B cell (primary cell): ENCODE results near the gene VAV2.
"Not testable (repeated sequence)": the region's sequence is repeated elsewhere in the genome, so short reads cannot be mapped to it uniquely, and the experiment has no call there.

Experiments used
- EZH2 ChIP-seq: IDR thresholded peaks from 2 replicates; pipeline ENCODE4 v1.6.1; 2012; ENCODE audit warnings: borderline replicate concordance, low read depth, mild to moderate bottlenecking, moderate library complexity, low read length; ENCODE audit not compliant: insufficient read depth, poor library complexity, severe bottlenecking
- TF ChIP-seq, protein P1 (sequence below): fragments of 200-600 bp; IDR thresholded peaks from one replicate; pipeline ENCODE4 v1.8.0; 2022; ENCODE audit warnings: antibody characterized with exemption, mild to moderate bottlenecking

DNA sequence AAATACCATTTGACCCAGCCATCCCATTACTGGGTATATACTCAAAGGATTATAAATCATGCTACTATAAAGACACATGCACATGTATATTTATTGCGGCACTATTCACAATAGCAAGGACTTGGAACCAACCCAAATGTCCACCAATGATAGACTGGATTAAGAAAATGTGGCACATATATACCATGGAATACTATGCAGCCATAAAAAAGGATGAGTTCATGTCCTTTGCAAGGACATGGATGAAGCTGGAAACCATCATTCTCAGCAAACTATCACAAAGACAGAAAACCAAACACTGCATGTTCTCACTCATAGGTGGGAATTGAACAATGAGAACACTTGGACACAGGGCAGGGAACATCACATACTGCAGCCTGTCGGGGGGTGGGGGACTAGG lies 68.5 kb downstream of the VAV2 start:
- TF ChIP-seq, protein P1, sequence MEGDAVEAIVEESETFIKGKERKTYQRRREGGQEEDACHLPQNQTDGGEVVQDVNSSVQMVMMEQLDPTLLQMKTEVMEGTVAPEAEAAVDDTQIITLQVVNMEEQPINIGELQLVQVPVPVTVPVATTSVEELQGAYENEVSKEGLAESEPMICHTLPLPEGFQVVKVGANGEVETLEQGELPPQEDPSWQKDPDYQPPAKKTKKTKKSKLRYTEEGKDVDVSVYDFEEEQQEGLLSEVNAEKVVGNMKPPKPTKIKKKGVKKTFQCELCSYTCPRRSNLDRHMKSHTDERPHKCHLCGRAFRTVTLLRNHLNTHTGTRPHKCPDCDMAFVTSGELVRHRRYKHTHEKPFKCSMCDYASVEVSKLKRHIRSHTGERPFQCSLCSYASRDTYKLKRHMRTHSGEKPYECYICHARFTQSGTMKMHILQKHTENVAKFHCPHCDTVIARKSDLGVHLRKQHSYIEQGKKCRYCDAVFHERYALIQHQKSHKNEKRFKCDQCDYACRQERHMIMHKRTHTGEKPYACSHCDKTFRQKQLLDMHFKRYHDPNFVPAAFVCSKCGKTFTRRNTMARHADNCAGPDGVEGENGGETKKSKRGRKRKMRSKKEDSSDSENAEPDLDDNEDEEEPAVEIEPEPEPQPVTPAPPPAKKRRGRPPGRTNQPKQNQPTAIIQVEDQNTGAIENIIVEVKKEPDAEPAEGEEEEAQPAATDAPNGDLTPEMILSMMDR: not testable (repeated sequence)
- TF ChIP-seq EZH2: not testable (repeated sequence)
